ENCODE data around the gene ZSCAN29.

The ZSCAN29 gene

DNA sequence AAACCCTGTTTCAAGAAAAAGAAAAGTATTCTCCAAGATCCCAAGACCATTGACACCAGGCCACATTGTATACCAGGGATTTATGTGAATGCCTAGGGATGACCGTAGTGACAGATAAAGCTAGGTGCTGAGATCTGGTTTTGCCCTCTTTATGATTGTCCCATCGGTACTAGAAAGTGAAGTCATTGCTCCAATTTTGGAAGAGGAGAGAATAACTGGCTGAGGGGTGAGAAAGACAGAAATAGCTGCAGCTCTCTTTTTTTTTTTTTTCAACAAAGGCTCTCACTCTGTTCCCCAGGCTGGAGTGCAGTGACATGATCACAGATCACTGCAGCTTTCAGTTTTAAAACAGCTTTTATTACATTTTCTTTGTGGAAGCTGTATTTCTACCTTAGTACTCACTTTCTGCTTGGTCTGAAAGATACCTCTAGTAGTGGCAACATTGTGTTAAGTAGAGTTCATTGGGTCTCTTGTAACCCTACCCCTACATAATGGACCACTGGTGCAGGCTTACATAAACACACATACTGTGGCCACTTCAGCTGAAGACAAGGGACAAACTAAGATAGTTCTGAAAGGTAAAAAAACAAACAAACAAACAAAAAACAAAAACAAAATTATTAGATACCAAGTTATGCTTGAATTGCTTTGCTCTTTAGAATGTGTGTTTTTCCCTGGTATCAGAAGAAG lies 18.0 kb downstream of the ZSCAN29 start:
- TF ChIP-seq CTCF (IDR thresholded peaks at IDR 0.05): no peak
- Histone ChIP-seq H3K27ac (no peak overlapping the region), H3K4me3 (no peak overlapping the region)
- DNase-seq (ENCODE audit: low spot score): no peak

GRCh38 chr15:43347114-43347513 lies 23.7 kb downstream of the ZSCAN29 start:
- no peak for TF ChIP-seq CTCF (IDR thresholded peaks at IDR 0.05)
- Histone ChIP-seq H3K27ac (peak overlapping the region in 1 of 2 donors; percentile 11), H3K4me3 (no peak overlapping the region)
- DNase-seq (ENCODE audit: low spot score): no peak

DNA sequence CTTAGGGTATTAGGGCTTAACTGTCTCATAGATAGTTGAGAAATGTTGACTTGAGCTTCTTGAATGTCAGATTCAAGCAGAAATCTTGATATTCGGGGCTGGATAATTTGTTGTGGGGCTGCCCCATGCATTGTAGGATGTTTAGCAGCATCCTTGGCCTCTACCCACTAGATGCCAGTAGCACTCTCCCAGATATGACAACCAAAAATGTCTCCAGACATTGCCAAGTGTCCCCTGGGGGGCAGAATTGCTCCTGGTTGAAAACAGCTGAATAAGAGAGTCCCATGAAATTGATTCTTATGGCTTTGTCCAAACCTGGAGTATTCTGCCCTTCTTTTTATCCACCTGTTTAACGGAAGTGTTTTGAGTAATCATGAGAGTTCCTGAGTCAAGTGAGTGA lies 24.5 kb downstream of the ZSCAN29 start:
- TF ChIP-seq CTCF (IDR thresholded peaks at IDR 0.05): no peak
- DNase-seq (ENCODE audit: low spot score): no peak
- no peak overlapping the region for H3K4me3 ChIP-seq
- no peak overlapping the region for H3K27ac ChIP-seq

DNA sequence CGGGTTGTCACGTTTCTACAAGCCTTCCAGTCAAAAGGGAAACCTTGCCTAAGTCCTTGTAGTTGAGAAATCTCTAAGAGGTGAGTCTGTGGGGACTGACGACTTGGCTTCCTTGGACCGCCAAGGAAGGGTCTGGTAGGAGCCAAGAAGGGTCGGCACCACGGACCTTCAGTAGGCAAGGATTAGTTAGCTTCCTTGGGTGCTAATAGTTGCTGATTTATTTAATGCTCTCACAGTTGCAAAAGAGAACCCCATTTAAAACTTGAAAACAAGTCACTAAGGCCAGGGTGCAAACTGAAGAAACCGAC lies 40.1 kb downstream of the ZSCAN29 start:
- Histone ChIP-seq H3K27ac (peak overlapping the region; percentile 78 to 95), H3K4me3 (peak overlapping the region; percentile 93)
- DNase-seq (ENCODE audit: low spot score): no peak
- TF ChIP-seq CTCF (IDR thresholded peaks at IDR 0.05): no peak

GRCh38 chr15:43329960-43330779 lies 40.7 kb downstream of the ZSCAN29 start, which contains the start of gene LCMT2:
Gene LCMT2 (minus strand): TSS chr15:43330573. CDS start chr15:43330489, 84 bp downstream.
- DNase-seq (ENCODE audit: low spot score): peak; percentile 97
- no peak for TF ChIP-seq CTCF (IDR thresholded peaks at IDR 0.05)
- Histone ChIP-seq H3K4me3 (peak within 1 kb of the TSS; percentile 93), H3K27ac (peak within 1 kb of the TSS; percentile 78 to 95)

DNA sequence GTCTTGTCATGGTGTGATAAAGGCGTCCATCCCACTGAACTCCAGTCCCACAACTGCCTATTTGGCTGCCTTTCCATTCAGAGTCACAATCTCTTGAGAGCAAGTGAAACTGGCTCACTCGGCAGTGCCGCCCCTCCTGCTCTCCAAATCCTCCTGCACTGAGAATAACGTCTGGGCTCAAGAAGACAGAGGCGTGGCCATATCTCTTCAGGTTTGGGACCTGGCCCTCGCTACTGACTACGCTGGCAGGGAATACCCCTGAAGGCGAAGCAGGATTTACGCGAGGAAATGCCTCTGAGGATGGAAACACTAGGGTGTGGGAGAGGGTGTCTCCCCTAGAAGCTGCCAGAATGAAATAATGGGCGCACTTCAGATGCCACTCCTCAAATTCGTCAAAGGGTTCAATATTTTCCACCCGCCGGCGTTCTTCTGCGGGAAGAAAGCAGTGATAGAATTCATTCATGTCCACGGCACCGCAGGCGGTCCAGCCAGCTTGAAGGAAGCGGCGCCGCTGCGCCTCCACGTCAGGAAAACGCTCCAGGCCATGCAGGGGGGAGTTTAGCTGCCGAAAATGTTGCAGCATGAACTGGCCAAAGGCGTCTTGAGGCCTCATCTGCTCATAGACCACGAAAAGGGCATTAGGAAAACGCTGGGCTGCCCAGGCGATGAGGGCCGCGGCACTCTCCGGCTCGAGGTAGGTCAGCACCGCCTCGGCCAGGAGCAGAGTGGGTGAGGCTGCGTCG lies 41.5 kb downstream of the ZSCAN29 start:
- peak overlapping the region; percentile 93 for H3K4me3 ChIP-seq
- DNase-seq (ENCODE audit: low spot score): peak; percentile 82
- peak overlapping the region; percentile 78 to 95 for H3K27ac ChIP-seq
- TF ChIP-seq CTCF (IDR thresholded peaks at IDR 0.05): no peak

Data from coronary artery (tissue), 2 donors.